Lower lobe of right lung (tissue), 2 donors: Measurements from ENCODE around the gene SLX4. TPM values are rescaled to one million over a fixed set of nuclear protein-coding genes. Genes with fewer than 3 reads are reported as not detected.

Experiments used
- ATAC-seq, 2 donors: fragments of 200-7000 bp; cut with Tn5 transposase; one replicate each; pipeline ENCODE4 v1.9.1; 2020 to 2022; ENCODE audit warnings: mild to moderate bottlenecking in 2 of 2, moderate library complexity in 2 of 2
- DNase-seq: peaks from one replicate; pipeline ENCODE4 v3.0.0-alpha.2; 2020
- H3K27ac ChIP-seq: fragments of 200-600 bp; one replicate; pipeline ENCODE4 v1.8.0; 2022
- H3K27me3 ChIP-seq: fragments of 200-600 bp; one replicate; pipeline ENCODE4 v1.8.0; 2022; ENCODE audit warnings: low read depth
- H3K36me3 ChIP-seq: fragments of 200-600 bp; one replicate; pipeline ENCODE4 v1.8.0; 2022; ENCODE audit warnings: mild to moderate bottlenecking
- H3K4me1 ChIP-seq: fragments of 200-600 bp; one replicate; pipeline ENCODE4 v1.8.0; 2022
- H3K4me3 ChIP-seq: fragments of 200-600 bp; one replicate; pipeline ENCODE4 v1.8.0; 2022; ENCODE audit warnings: mild to moderate bottlenecking
- H3K9me3 ChIP-seq: fragments of 200-600 bp; one replicate; pipeline ENCODE4 v1.8.0; 2022
- CTCF ChIP-seq: fragments of 200-600 bp; IDR thresholded peaks from one replicate; pipeline ENCODE4 v1.8.0; 2022; ENCODE audit warnings: antibody characterized with exemption, mild to moderate bottlenecking
- intact Hi-C: fragments of 100-400 bp; cut with DNase I; formaldehyde crosslinking; loops from one replicate; pipeline ENCODE4 v1.11.0; 2022
- total RNA-seq: library from RNA; stranded (reverse); fragmentation: NEBNext Ultra II Directional; extraction: Animal tissue kit (Norgen Biotek cat#: 25700); gene quantifications from one replicate; pipeline ENCODE4 v1.2.1, GENCODE V29; 2021
- donor health status: DM: no; HTN: yes; CAD: no; lungs with severe emphysema.

SLX4 gene
- total RNA-seq, 1 donor from 2014 or later = 5.7 TPM

GRCh38 chr16:3599922-3600321 is 11.5 kb downstream of the SLX4 start:
- H3K27me3 ChIP-seq = no peaks in the 10 kb centered on the region
- intact Hi-C loops = no loop called here
- no peak overlapping the region for H3K4me3 ChIP-seq
- TF ChIP-seq CTCF = no peak
- ATAC-seq (no peak), DNase-seq (no peak)
- no peak overlapping the region for H3K27ac ChIP-seq
- no peaks in the 10 kb centered on the region for H3K4me1 ChIP-seq
- H3K36me3 ChIP-seq = peaks cover 33% of the 10 kb centered on the region
- H3K9me3 ChIP-seq = no peaks in the 10 kb centered on the region

GRCh38 chr16:3599121-3599520 is 12.3 kb downstream of the SLX4 start:
- ATAC-seq (no peak), DNase-seq (no peak)
- no peak for TF ChIP-seq CTCF
- Histone ChIP-seq H3K27me3 (no peaks in the 10 kb centered on the region), H3K4me3 (no peak overlapping the region), H3K4me1 (no peaks in the 10 kb centered on the region), H3K9me3 (no peaks in the 10 kb centered on the region), H3K36me3 (peaks cover 32% of the 10 kb centered on the region), H3K27ac (no peak overlapping the region)
- intact Hi-C loops = no loop called here

GRCh38 chr16:3598236-3598635 is 13.2 kb downstream of the SLX4 start:
- peaks cover 23% of the 10 kb centered on the region for H3K36me3 ChIP-seq
- ATAC-seq (no peak), DNase-seq (no peak)
- no peak overlapping the region for H3K27ac ChIP-seq
- H3K27me3 ChIP-seq = no peaks in the 10 kb centered on the region
- no peaks in the 10 kb centered on the region for H3K4me1 ChIP-seq
- no peak for TF ChIP-seq CTCF
- no peak overlapping the region for H3K4me3 ChIP-seq
- intact Hi-C loops = no loop called here
- no peaks in the 10 kb centered on the region for H3K9me3 ChIP-seq

- Histone ChIP-seq H3K4me3 (no peak overlapping the region), H3K27me3 (no peaks in the 10 kb centered on the region), H3K4me1 (no peaks in the 10 kb centered on the region), H3K9me3 (no peaks in the 10 kb centered on the region), H3K27ac (no peak overlapping the region), H3K36me3 (peaks cover 17% of the 10 kb centered on the region)
- no peak for TF ChIP-seq CTCF
- ATAC-seq (no peak), DNase-seq (no peak)
- intact Hi-C loops = no loop called here
Observed at GRCh38 chr16:3597676-3598075, 13.7 kb downstream of the SLX4 start.

- Histone ChIP-seq H3K4me3 (no peak overlapping the region), H3K36me3 (peaks cover 13% of the 10 kb centered on the region), H3K9me3 (no peaks in the 10 kb centered on the region), H3K4me1 (peaks cover 2% of the 10 kb centered on the region), H3K27ac (no peak overlapping the region), H3K27me3 (no peaks in the 10 kb centered on the region)
- no peak for TF ChIP-seq CTCF
- no peak for DNase-seq
- intact Hi-C loops = no loop called here
- no peak for ATAC-seq
Observed at GRCh38 chr16:3597226-3597625, 14.2 kb downstream of the SLX4 start.
